ENCODE measurements around the gene SCFD2.

- TF ChIP-seq HDAC2 (IDR thresholded peaks at IDR 0.05; ENCODE audit: borderline replicate concordance in 1 of 2, low read depth in 2 of 2, low read length in 2 of 2) (no peak), KDM4A (IDR thresholded peaks at IDR 0.05; ENCODE audit: low read depth, low read length, severe bottlenecking) (no peak), EZH2 (IDR thresholded peaks at IDR 0.05; ENCODE audit: low read depth, low read length, severe bottlenecking) (no peak), CHD7 (IDR thresholded peaks at IDR 0.05; ENCODE audit: insufficient replicate concordance, low read length) (no peak), CTCF (IDR thresholded peaks at IDR 0.05; ENCODE audit: control extremely low read depth in 1 of 3, insufficient read depth in 1 of 3, low read depth in 1 of 3, low read length in 3 of 3) (no peak), POLR2A (IDR thresholded peaks at IDR 0.05; ENCODE audit: control extremely low read depth in 1 of 2, low read depth in 2 of 2, low read length in 2 of 2) (no peak), JUN (IDR thresholded peaks at IDR 0.05; ENCODE audit: low read depth, low read length) (no peak), POLR2AphosphoS5 (IDR thresholded peaks at IDR 0.05; ENCODE audit: low read depth, low read length) (no peak), SIN3A (conservative IDR thresholded peaks at IDR 0.05 in 1 of 2, IDR thresholded peaks at IDR 0.05 in 1 of 2; ENCODE audit: low read depth in 1 of 2, low read length in 2 of 2) (no peak), POU5F1 (IDR thresholded peaks at IDR 0.05; ENCODE audit: low read depth, low read length) (no peak), KDM5A (IDR thresholded peaks at IDR 0.05; ENCODE audit: low read length) (no peak), TAF1 (IDR thresholded peaks at IDR 0.05; ENCODE audit: low read depth, low read length) (no peak)
Observed at GRCh38 chr4:53118676-53119075, 247.2 kb downstream of the SCFD2 start.

All from H1 (cell line).